ENCODE data around the gene C3orf52. TPM values are rescaled to one million over a fixed set of nuclear protein-coding genes. Genes with fewer than 3 reads are reported as not detected.
"Not testable (repeated sequence)": the region's sequence is repeated elsewhere in the genome, so short reads cannot be mapped to it uniquely, and the experiment has no call there.

Gene C3orf52, protein sequence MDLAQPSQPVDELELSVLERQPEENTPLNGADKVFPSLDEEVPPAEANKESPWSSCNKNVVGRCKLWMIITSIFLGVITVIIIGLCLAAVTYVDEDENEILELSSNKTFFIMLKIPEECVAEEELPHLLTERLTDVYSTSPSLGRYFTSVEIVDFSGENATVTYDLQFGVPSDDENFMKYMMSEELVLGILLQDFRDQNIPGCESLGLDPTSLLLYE
- total RNA-seq (1 to 10 TPM in 2 of 4 donors, under 1 TPM in 2; 0.36 to 2.2 (median 1.3) TPM), polyA plus RNA-seq (10 to 100 TPM; 10.2 to 17.4 (median 12.5) TPM)

DNA sequence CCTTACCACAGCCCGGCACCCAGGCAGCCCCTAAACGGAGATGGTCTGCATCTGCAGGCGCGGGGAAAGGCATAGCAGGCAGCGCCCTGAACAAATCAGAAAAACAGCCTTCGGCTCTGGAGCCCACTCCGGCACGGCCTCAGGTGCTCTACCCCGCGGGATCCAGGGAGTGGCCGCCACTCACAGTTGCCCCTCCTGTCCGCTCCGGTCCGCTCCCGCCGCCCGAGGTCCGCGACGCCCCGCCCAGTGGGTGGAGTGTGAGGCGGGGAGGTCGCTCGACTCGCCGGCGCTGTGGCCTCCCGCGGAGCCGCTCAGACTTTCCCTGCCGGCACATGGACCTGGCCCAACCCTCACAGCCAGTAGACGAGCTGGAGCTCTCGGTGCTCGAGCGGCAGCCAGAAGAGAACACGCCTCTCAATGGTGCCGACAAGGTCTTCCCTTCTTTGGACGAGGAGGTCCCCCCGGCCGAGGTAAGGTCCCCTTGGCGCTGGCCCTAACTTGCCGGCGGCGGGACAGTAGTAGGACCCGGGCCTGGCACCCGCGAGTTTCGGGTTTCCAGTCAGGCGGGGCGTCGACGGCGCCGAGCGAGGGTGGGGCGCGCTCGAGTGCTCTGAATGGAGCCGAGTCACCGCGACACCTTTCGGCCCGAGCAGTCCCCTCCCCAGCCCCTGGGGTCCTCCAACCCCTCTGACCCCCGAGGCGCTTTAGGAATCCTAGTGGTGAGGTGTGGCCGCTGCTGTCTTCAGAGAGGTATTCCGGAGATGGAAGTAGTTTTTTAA, at the start of gene C3orf52:
Gene C3orf52 (plus strand): TSS at position 314 of the 779 bp plus-strand sequence. CDS start 19 bp downstream, at position 333.
- peak; percentile 86 for DNase-seq
- intact Hi-C loops (cut with DNase I): no loop called here
- 1% methylated on average over 67 of the region's 67 CpGs for WGBS, 2 donors

DNA sequence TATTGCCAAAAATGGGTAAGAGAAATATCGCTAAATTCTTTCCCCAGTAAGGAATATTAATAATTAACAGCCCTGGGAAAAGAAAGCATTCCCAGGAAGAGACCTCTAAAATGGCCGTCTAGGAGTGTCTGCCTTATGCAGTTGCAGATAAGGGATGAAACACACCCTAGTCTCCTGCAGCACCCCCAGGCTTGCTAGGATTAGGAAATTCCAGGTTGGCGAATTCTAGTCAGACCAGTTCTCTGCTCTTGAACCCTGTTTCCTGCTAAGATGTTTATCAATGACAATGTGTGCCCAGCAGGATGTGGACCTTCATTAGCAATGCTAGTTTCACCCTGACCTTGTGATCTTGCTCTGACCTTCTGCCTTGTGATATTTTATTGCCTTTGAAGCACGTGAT, 49.0 kb upstream of the C3orf52 start:
- H3K4me3 ChIP-seq; intact Hi-C loops (cut with DNase I); H3K9me3 ChIP-seq; H3K4me1 ChIP-seq; H3K27ac ChIP-seq; H3K27me3 ChIP-seq; H3K36me3 ChIP-seq; DNase-seq: not testable (repeated sequence)
- 57 to 83% methylated on average over 4 of the region's 4 CpGs for WGBS, 2 donors

More for the DNA sequence above, at the start of gene C3orf52:
- Histone ChIP-seq H3K36me3 (no peaks in the 10 kb centered on the region), H3K4me3 (peak within 1 kb of the TSS; percentile 43 to 58 (median 52)), H3K27me3 (no peaks in the 10 kb centered on the region), H3K27ac (peak within 1 kb of the TSS in 3 of 4 donors; percentile 48 to 54 (median 52)), H3K4me1 (peaks cover 0 to 19% (median 10%) of the 10 kb centered on the region in 4 donors), H3K9me3 (no peaks in the 10 kb centered on the region)
- TF ChIP-seq POLR2A (IDR thresholded peaks at IDR 0.05) (no peak), EP300 (IDR thresholded peaks at IDR 0.05) (no peak), POLR2AphosphoS5 (IDR thresholded peaks at IDR 0.05) (peak in 1 of 4 donors; percentile 39)
- TF ChIP-seq, protein P1, sequence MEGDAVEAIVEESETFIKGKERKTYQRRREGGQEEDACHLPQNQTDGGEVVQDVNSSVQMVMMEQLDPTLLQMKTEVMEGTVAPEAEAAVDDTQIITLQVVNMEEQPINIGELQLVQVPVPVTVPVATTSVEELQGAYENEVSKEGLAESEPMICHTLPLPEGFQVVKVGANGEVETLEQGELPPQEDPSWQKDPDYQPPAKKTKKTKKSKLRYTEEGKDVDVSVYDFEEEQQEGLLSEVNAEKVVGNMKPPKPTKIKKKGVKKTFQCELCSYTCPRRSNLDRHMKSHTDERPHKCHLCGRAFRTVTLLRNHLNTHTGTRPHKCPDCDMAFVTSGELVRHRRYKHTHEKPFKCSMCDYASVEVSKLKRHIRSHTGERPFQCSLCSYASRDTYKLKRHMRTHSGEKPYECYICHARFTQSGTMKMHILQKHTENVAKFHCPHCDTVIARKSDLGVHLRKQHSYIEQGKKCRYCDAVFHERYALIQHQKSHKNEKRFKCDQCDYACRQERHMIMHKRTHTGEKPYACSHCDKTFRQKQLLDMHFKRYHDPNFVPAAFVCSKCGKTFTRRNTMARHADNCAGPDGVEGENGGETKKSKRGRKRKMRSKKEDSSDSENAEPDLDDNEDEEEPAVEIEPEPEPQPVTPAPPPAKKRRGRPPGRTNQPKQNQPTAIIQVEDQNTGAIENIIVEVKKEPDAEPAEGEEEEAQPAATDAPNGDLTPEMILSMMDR (IDR thresholded peaks at IDR 0.05): no peak

DNA sequence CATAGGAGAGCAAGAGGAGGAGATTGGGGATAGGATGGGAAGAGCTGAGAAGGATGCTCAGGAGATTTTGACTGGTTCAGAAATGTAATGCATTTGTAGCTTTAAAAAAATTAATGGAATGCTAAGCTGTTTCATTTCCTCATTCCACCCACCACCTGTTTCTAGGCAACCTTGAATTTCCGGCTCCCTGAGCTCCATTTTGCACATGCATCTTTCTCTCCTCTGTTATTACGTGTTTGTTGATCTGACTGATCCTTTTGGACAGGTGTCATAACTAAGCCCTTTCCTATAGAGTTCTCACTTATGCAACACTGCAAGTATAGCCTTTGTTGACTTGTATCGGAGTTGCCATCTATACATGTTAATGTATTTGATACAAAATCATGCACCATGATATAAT, 47.3 kb upstream of the C3orf52 start:
- Histone ChIP-seq H3K9me3 (no peaks in the 10 kb centered on the region), H3K4me3 (no peak overlapping the region), H3K36me3 (no peaks in the 10 kb centered on the region), H3K27ac (no peak overlapping the region), H3K4me1 (peaks cover 0 to 5% (median 1%) of the 10 kb centered on the region in 4 donors), H3K27me3 (no peaks in the 10 kb centered on the region)
- WGBS, 2 donors: 70 to 75% methylated on average over 3 of the region's 3 CpGs
- no peak for DNase-seq
- intact Hi-C loops (cut with DNase I): no loop called here
- TF ChIP-seq, protein P1 (IDR thresholded peaks at IDR 0.05): no peak
- no peak for TF ChIP-seq POLR2A (IDR thresholded peaks at IDR 0.05)
- TF ChIP-seq POLR2AphosphoS5 (IDR thresholded peaks at IDR 0.05): no peak
- no peak for TF ChIP-seq EP300 (IDR thresholded peaks at IDR 0.05)

DNA sequence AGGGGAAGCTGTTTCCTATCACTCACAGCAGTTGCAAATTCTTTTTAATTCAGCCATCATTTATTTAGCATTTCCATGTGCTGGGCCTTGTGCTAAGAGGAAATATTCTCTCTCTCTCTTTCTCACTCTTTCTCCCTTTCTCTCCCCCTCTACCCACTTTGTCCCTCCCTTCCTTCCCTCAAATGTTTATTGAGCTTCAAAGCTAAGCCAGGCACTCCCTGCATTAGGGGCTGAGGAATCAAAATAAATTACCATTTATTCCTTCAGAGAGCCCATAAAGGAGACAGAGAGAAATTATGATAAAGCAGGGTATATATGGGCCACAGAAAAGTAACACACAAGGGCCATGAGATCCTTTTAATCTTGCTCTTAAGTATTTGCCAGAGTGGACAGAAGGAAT, 44.9 kb upstream of the C3orf52 start:
- intact Hi-C loops (cut with DNase I): no loop called here
- Histone ChIP-seq H3K9me3 (no peaks in the 10 kb centered on the region), H3K4me3 (no peak overlapping the region), H3K27me3 (no peaks in the 10 kb centered on the region), H3K4me1 (peaks cover 0 to 8% (median 2%) of the 10 kb centered on the region in 4 donors), H3K27ac (no peak overlapping the region), H3K36me3 (no peaks in the 10 kb centered on the region)
- DNase-seq: no peak
- no peak for TF ChIP-seq POLR2A (IDR thresholded peaks at IDR 0.05)
- no peak for TF ChIP-seq EP300 (IDR thresholded peaks at IDR 0.05)
- TF ChIP-seq POLR2AphosphoS5 (IDR thresholded peaks at IDR 0.05): no peak
- TF ChIP-seq, protein P1 (IDR thresholded peaks at IDR 0.05): no peak

DNA sequence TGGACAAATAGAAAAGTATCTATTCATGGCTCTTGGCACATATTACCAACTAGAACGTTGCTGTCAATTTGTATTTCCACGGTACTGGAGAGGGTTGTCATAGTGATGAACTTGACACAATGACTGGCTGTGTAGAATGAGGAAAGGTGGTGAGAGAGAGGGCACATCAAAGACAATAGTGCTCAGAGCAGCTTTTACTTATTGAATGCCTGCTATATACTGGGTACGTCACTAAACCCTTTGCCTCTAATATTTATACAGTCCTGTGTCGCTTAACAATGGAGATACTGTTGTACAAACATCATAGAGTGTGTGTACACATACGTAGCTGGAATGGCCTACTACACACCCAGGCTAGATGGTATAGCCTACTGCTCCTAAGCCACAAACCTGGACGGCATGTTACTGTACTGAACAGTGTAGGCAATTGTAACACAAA, 43.3 kb upstream of the C3orf52 start:
- DNase-seq: no peak
- TF ChIP-seq, protein P1 (IDR thresholded peaks at IDR 0.05): no peak
- no peak for TF ChIP-seq POLR2A (IDR thresholded peaks at IDR 0.05)
- TF ChIP-seq POLR2AphosphoS5 (IDR thresholded peaks at IDR 0.05): no peak
- no peak for TF ChIP-seq EP300 (IDR thresholded peaks at IDR 0.05)
- no peak overlapping the region for H3K27ac ChIP-seq
- intact Hi-C loops (cut with DNase I): loop anchor here (1.0 kb wide), 1 partner anchor 374 kb away; no protein-coding TSS in a partner anchor
- H3K27me3 ChIP-seq: no peaks in the 10 kb centered on the region
- 20 to 67% methylated on average over 6 of the region's 6 CpGs for WGBS, 2 donors
- H3K9me3 ChIP-seq: no peaks in the 10 kb centered on the region
- H3K4me3 ChIP-seq: no peak overlapping the region
- H3K4me1 ChIP-seq: peaks cover 0 to 8% (median 2%) of the 10 kb centered on the region in 4 donors
- H3K36me3 ChIP-seq: no peaks in the 10 kb centered on the region
